ENCODE data around the gene AMMECR1. TPM values are rescaled to one million over a fixed set of nuclear protein-coding genes. Genes with fewer than 3 reads are reported as not detected.

Gene AMMECR1
- total and polyA plus RNA-seq, 2 experiments from 2014 or later, result 15.3 to 17.1 TPM

GRCh38 chrX:110257889-110258288, 60.0 kb downstream of the AMMECR1 start:
- in situ Hi-C loops (cut with MboI), result no loop called here
- Histone ChIP-seq H2AFZ (no peak overlapping the region), H3K4me2 (ENCODE audit: unreplicated experiment) (no peak overlapping the region), H3K9me2 (ENCODE audit: insufficient read depth) (no peaks in the 10 kb centered on the region), H3K9me3 (ENCODE audit: low read depth) (no peaks in the 10 kb centered on the region), H3F3A (ENCODE audit: insufficient read depth) (peaks cover 12% of the 10 kb centered on the region; the same call in 1 of the 2 replicates), H3K27me3 (replicated peaks; ENCODE audit: insufficient read depth) (no peaks in the 10 kb centered on the region), H4K20me1 (ENCODE audit: insufficient read depth) (no peaks in the 10 kb centered on the region), H3K79me2 (ENCODE audit: insufficient read depth) (peaks cover 97% of the 10 kb centered on the region), H3K9ac (no peak overlapping the region), H3K4me3 (no peak overlapping the region), H3K27ac (no peak overlapping the region), H3K36me3 (ENCODE audit: low read depth) (no peaks in the 10 kb centered on the region), H3K4me1 (ENCODE audit: insufficient read depth) (peaks cover 16% of the 10 kb centered on the region)
- DNase-seq, result no peak
- WGBS, 2 experiments (ENCODE audit: low coverage in 1 of 2, low lambda C conversion rate in 2 of 2, missing lambda C conversion rate in 2 of 2), result 46 to 47% methylated on average over 1 of the region's 1 CpG
- TF ChIP-seq EZH2 (IDR thresholded peaks at IDR 0.05; ENCODE audit: insufficient read depth, poor library complexity, severe bottlenecking), result no peak
- TF ChIP-seq EZH2phosphoT487 (IDR thresholded peaks at IDR 0.05; ENCODE audit: insufficient read depth, low read depth), result no peak

GRCh38 chrX:110252711-110253110, 65.2 kb downstream of the AMMECR1 start:
- Histone ChIP-seq H3F3A (ENCODE audit: insufficient read depth) (no peaks in the 10 kb centered on the region), H3K9me2 (ENCODE audit: insufficient read depth) (no peaks in the 10 kb centered on the region), H3K27ac (no peak overlapping the region), H4K20me1 (ENCODE audit: insufficient read depth) (no peaks in the 10 kb centered on the region), H3K4me3 (no peak overlapping the region), H3K9ac (no peak overlapping the region), H3K27me3 (replicated peaks; ENCODE audit: insufficient read depth) (no peaks in the 10 kb centered on the region), H3K79me2 (ENCODE audit: insufficient read depth) (peaks cover 97% of the 10 kb centered on the region), H3K4me1 (ENCODE audit: insufficient read depth) (peaks cover under 1% of the 10 kb centered on the region; the same call in 1 of the 2 replicates), H2AFZ (no peak overlapping the region), H3K4me2 (ENCODE audit: unreplicated experiment) (no peak overlapping the region), H3K36me3 (ENCODE audit: low read depth) (no peaks in the 10 kb centered on the region), H3K9me3 (ENCODE audit: low read depth) (no peaks in the 10 kb centered on the region)
- in situ Hi-C loops (cut with MboI), result no loop called here
- WGBS, 2 experiments (ENCODE audit: low coverage in 1 of 2, low lambda C conversion rate in 2 of 2, missing lambda C conversion rate in 2 of 2), result 97 to 98% methylated on average over 7 of the region's 7 CpGs
- no peak for DNase-seq
- no peak for TF ChIP-seq EZH2phosphoT487 (IDR thresholded peaks at IDR 0.05; ENCODE audit: insufficient read depth, low read depth)
- TF ChIP-seq EZH2 (IDR thresholded peaks at IDR 0.05; ENCODE audit: insufficient read depth, poor library complexity, severe bottlenecking), result no peak

- no peaks in the 10 kb centered on the region for H3K9me2 ChIP-seq (ENCODE audit: insufficient read depth)
- no peaks in the 10 kb centered on the region for H3K36me3 ChIP-seq (ENCODE audit: low read depth)
- H3K79me2 ChIP-seq (ENCODE audit: insufficient read depth), result peaks cover 97% of the 10 kb centered on the region
- in situ Hi-C loops (cut with MboI), result no loop called here
- H3F3A ChIP-seq (ENCODE audit: insufficient read depth), result no peaks in the 10 kb centered on the region
- H3K4me3 ChIP-seq, result no peak overlapping the region
- H2AFZ ChIP-seq, result no peak overlapping the region
- H3K9ac ChIP-seq, result no peak overlapping the region
- H3K27me3 ChIP-seq (replicated peaks; ENCODE audit: insufficient read depth), result no peaks in the 10 kb centered on the region
- DNase-seq, result no peak
- no peak for TF ChIP-seq EZH2 (IDR thresholded peaks at IDR 0.05; ENCODE audit: insufficient read depth, poor library complexity, severe bottlenecking)
- TF ChIP-seq EZH2phosphoT487 (IDR thresholded peaks at IDR 0.05; ENCODE audit: insufficient read depth, low read depth), result no peak
- H3K9me3 ChIP-seq (ENCODE audit: low read depth), result no peaks in the 10 kb centered on the region
- no peaks in the 10 kb centered on the region for H3K4me1 ChIP-seq (ENCODE audit: insufficient read depth)
- no peak overlapping the region for H3K27ac ChIP-seq
- WGBS, 2 experiments (ENCODE audit: low coverage in 1 of 2, low lambda C conversion rate in 2 of 2, missing lambda C conversion rate in 2 of 2), result 95 to 100% methylated on average over 1 of the region's 1 CpG
- H4K20me1 ChIP-seq (ENCODE audit: insufficient read depth), result no peaks in the 10 kb centered on the region
- no peak overlapping the region for H3K4me2 ChIP-seq (ENCODE audit: unreplicated experiment)
Measured at GRCh38 chrX:110251961-110252360, 65.9 kb downstream of the AMMECR1 start.

DNA sequence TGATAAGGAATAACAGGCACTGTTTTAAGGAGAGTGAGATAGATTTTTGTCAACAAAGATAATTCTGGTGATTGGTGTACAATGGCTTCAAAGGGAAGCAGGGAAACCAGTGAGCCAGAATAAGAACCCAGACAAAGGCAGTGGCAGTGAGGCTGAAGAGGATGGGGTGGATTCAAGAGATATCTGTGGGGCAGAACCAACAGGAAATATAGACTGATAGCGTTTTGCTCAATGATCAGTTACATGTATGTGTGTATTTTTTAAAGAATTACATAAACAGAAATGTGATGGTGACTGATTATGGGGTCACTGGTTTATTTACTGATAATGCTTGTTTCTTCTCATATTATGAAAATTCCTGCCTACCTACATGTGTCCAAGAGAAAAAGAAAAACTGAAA, 66.4 kb downstream of the AMMECR1 start:
- Histone ChIP-seq H3K9me2 (ENCODE audit: insufficient read depth) (no peaks in the 10 kb centered on the region), H3F3A (ENCODE audit: insufficient read depth) (no peaks in the 10 kb centered on the region), H2AFZ (no peak overlapping the region), H3K79me2 (ENCODE audit: insufficient read depth) (peaks cover 97% of the 10 kb centered on the region), H4K20me1 (ENCODE audit: insufficient read depth) (no peaks in the 10 kb centered on the region), H3K27ac (no peak overlapping the region), H3K4me1 (ENCODE audit: insufficient read depth) (no peaks in the 10 kb centered on the region), H3K4me2 (ENCODE audit: unreplicated experiment) (no peak overlapping the region), H3K36me3 (ENCODE audit: low read depth) (no peaks in the 10 kb centered on the region), H3K4me3 (no peak overlapping the region), H3K9me3 (ENCODE audit: low read depth) (no peaks in the 10 kb centered on the region), H3K9ac (no peak overlapping the region), H3K27me3 (replicated peaks; ENCODE audit: insufficient read depth) (no peaks in the 10 kb centered on the region)
- in situ Hi-C loops (cut with MboI), result no loop called here
- 100% methylated on average over 1 of the region's 1 CpG for WGBS, 2 experiments (ENCODE audit: low coverage in 1 of 2, low lambda C conversion rate in 2 of 2, missing lambda C conversion rate in 2 of 2)
- TF ChIP-seq EZH2phosphoT487 (IDR thresholded peaks at IDR 0.05; ENCODE audit: insufficient read depth, low read depth), result no peak
- no peak for TF ChIP-seq EZH2 (IDR thresholded peaks at IDR 0.05; ENCODE audit: insufficient read depth, poor library complexity, severe bottlenecking)
- DNase-seq, result no peak

- H4K20me1 ChIP-seq (ENCODE audit: insufficient read depth), result no peaks in the 10 kb centered on the region
- H3K9me2 ChIP-seq (ENCODE audit: insufficient read depth), result no peaks in the 10 kb centered on the region
- H2AFZ ChIP-seq, result no peak overlapping the region
- WGBS, 2 experiments (ENCODE audit: low coverage in 1 of 2, low lambda C conversion rate in 2 of 2, missing lambda C conversion rate in 2 of 2), result 100% methylated on average over 1 of the region's 1 CpG
- no peak for DNase-seq
- H3K27me3 ChIP-seq (replicated peaks; ENCODE audit: insufficient read depth), result no peaks in the 10 kb centered on the region
- no peak for TF ChIP-seq EZH2 (IDR thresholded peaks at IDR 0.05; ENCODE audit: insufficient read depth, poor library complexity, severe bottlenecking)
- TF ChIP-seq EZH2phosphoT487 (IDR thresholded peaks at IDR 0.05; ENCODE audit: insufficient read depth, low read depth), result no peak
- H3K36me3 ChIP-seq (ENCODE audit: low read depth), result no peaks in the 10 kb centered on the region
- no peaks in the 10 kb centered on the region for H3K9me3 ChIP-seq (ENCODE audit: low read depth)
- in situ Hi-C loops (cut with MboI), result no loop called here
- H3K27ac ChIP-seq, result no peak overlapping the region
- H3K4me1 ChIP-seq (ENCODE audit: insufficient read depth), result no peaks in the 10 kb centered on the region
- H3K9ac ChIP-seq, result no peak overlapping the region
- no peak overlapping the region for H3K4me2 ChIP-seq (ENCODE audit: unreplicated experiment)
- H3F3A ChIP-seq (ENCODE audit: insufficient read depth), result no peaks in the 10 kb centered on the region
- H3K79me2 ChIP-seq (ENCODE audit: insufficient read depth), result peaks cover 97% of the 10 kb centered on the region
- H3K4me3 ChIP-seq, result no peak overlapping the region
Measured at GRCh38 chrX:110250847-110251246, 67.0 kb downstream of the AMMECR1 start.

Data from GM23248 (cell line).